ENCODE measurements around the gene TMPRSS7. TPM values are rescaled to one million over a fixed set of nuclear protein-coding genes. Genes with fewer than 3 reads are reported as not detected.

The TMPRSS7 gene, protein sequence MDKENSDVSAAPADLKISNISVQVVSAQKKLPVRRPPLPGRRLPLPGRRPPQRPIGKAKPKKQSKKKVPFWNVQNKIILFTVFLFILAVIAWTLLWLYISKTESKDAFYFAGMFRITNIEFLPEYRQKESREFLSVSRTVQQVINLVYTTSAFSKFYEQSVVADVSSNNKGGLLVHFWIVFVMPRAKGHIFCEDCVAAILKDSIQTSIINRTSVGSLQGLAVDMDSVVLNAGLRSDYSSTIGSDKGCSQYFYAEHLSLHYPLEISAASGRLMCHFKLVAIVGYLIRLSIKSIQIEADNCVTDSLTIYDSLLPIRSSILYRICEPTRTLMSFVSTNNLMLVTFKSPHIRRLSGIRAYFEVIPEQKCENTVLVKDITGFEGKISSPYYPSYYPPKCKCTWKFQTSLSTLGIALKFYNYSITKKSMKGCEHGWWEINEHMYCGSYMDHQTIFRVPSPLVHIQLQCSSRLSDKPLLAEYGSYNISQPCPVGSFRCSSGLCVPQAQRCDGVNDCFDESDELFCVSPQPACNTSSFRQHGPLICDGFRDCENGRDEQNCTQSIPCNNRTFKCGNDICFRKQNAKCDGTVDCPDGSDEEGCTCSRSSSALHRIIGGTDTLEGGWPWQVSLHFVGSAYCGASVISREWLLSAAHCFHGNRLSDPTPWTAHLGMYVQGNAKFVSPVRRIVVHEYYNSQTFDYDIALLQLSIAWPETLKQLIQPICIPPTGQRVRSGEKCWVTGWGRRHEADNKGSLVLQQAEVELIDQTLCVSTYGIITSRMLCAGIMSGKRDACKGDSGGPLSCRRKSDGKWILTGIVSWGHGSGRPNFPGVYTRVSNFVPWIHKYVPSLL
- not detected in 2 replicates for total RNA-seq (2012; rRNA removed)

- Histone ChIP-seq H3K27me3 (ENCODE audit: control insufficient read depth, insufficient read depth, low read length) (no peaks in the 10 kb centered on the region), H3K36me3 (ENCODE audit: insufficient read depth, low read length) (no peaks in the 10 kb centered on the region), H3K4me2 (ENCODE audit: low read length) (no peak within 1 kb of the TSS), H3K4me3 (ENCODE audit: low read length) (no peak within 1 kb of the TSS), H3K9ac (ENCODE audit: low read depth, low read length) (no peak within 1 kb of the TSS), H3K4me1 (ENCODE audit: control insufficient read depth, insufficient read depth, low read length) (peaks cover 9% of the 10 kb centered on the region), H3K9me3 (replicated peaks; ENCODE audit: low read length) (no peaks in the 10 kb centered on the region)
Measured at GRCh38 chr3:112034436-112034835, at the start of gene TMPRSS7. Gene TMPRSS7 (plus strand): TSS chr3:112034736. CDS start chr3:112034846, 110 bp downstream.

GRCh38 chr3:111986800-111987199 is 47.7 kb upstream of the TMPRSS7 start:
- no peak overlapping the region for H3K9ac ChIP-seq (ENCODE audit: low read depth, low read length)
- H3K4me2 ChIP-seq (ENCODE audit: low read length), result no peak overlapping the region
- H3K36me3 ChIP-seq (ENCODE audit: insufficient read depth, low read length), result peaks cover 21% of the 10 kb centered on the region
- peaks cover 1% of the 10 kb centered on the region for H3K4me1 ChIP-seq (ENCODE audit: control insufficient read depth, insufficient read depth, low read length)
- H3K4me3 ChIP-seq (ENCODE audit: low read length), result no peak overlapping the region
- no peaks in the 10 kb centered on the region for H3K27me3 ChIP-seq (ENCODE audit: control insufficient read depth, insufficient read depth, low read length)
- no peaks in the 10 kb centered on the region for H3K9me3 ChIP-seq (replicated peaks; ENCODE audit: low read length)

DNA sequence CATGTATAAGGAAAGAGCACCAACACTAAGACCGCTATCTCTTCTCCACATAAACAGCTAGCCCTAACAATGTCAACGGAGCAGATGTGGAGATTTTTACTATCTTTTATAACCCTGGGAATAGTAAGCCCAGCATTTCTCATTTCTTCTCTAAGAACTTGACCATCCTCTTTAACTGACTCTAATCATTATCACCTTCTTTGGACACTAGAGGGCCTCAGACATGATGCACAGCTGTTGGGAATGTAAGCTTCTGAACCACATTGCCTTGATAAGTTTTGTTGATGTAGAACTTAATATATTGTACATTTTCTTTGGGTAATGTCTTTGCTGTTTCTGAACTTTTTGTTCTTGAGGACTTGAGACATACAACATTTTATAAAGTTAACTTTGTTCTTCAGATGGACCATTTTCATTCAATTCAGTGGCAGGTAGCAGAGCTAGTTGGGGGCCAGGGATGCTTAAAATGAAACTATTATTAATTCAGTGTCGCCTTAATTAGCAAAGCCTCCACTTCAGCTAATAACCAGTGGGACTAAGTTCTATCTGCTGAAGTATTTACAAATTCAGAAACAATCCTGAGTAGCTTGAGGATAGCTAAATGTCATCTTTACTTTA is 45.4 kb upstream of the TMPRSS7 start:
- H3K27me3 ChIP-seq (ENCODE audit: control insufficient read depth, insufficient read depth, low read length), result no peaks in the 10 kb centered on the region
- H3K4me3 ChIP-seq (ENCODE audit: low read length), result no peak overlapping the region
- H3K4me1 ChIP-seq (ENCODE audit: control insufficient read depth, insufficient read depth, low read length), result no peaks in the 10 kb centered on the region
- peaks cover 29% of the 10 kb centered on the region for H3K36me3 ChIP-seq (ENCODE audit: insufficient read depth, low read length)
- no peak overlapping the region for H3K9ac ChIP-seq (ENCODE audit: low read depth, low read length)
- H3K9me3 ChIP-seq (replicated peaks; ENCODE audit: low read length), result no peaks in the 10 kb centered on the region
- H3K4me2 ChIP-seq (ENCODE audit: low read length), result no peak overlapping the region

DNA sequence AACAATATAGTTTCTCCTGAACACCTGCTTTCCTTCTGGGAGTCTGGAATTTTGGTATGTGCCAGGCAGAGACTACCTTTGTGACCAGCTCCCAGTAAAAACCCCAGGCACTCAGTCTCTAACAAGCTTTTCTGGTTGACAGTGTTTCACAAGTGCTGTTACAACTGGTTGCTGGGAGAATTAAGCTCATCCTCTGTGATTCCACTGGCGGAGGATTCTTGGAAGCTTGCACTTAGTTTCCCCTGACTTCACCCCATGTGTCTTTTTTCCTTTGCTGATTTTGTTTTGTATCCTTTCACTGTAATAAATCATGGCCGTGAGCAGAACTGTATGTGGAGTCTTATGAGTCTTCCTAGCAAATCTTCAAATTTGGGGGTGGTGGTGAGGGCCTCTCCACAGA is 41.5 kb upstream of the TMPRSS7 start:
- no peak overlapping the region for H3K9ac ChIP-seq (ENCODE audit: low read depth, low read length)
- H3K9me3 ChIP-seq (replicated peaks; ENCODE audit: low read length), result no peaks in the 10 kb centered on the region
- H3K4me1 ChIP-seq (ENCODE audit: control insufficient read depth, insufficient read depth, low read length), result no peaks in the 10 kb centered on the region
- no peak overlapping the region for H3K4me3 ChIP-seq (ENCODE audit: low read length)
- no peaks in the 10 kb centered on the region for H3K27me3 ChIP-seq (ENCODE audit: control insufficient read depth, insufficient read depth, low read length)
- H3K4me2 ChIP-seq (ENCODE audit: low read length), result no peak overlapping the region
- peaks cover 17% of the 10 kb centered on the region for H3K36me3 ChIP-seq (ENCODE audit: insufficient read depth, low read length)

GRCh38 chr3:111998636-111999483 is 35.7 kb upstream of the TMPRSS7 start, which contains the start of gene TAGLN3:
Gene TAGLN3 (plus strand): TSS chr3:111998922. CDS start chr3:111999423, 501 bp downstream.
- Histone ChIP-seq H3K9me3 (replicated peaks; ENCODE audit: low read length) (no peaks in the 10 kb centered on the region), H3K4me3 (ENCODE audit: low read length) (peak within 1 kb of the TSS; percentile 66), H3K4me1 (ENCODE audit: control insufficient read depth, insufficient read depth, low read length) (peaks cover 27% of the 10 kb centered on the region), H3K27me3 (ENCODE audit: control insufficient read depth, insufficient read depth, low read length) (peaks cover 3% of the 10 kb centered on the region), H3K36me3 (ENCODE audit: insufficient read depth, low read length) (no peaks in the 10 kb centered on the region), H3K4me2 (ENCODE audit: low read length) (peak within 1 kb of the TSS; percentile 89), H3K9ac (ENCODE audit: low read depth, low read length) (peak within 1 kb of the TSS; percentile 20)

- no peaks in the 10 kb centered on the region for H3K36me3 ChIP-seq (ENCODE audit: insufficient read depth, low read length)
- H3K27me3 ChIP-seq (ENCODE audit: control insufficient read depth, insufficient read depth, low read length), result peaks cover 3% of the 10 kb centered on the region
- no peaks in the 10 kb centered on the region for H3K9me3 ChIP-seq (replicated peaks; ENCODE audit: low read length)
- H3K4me2 ChIP-seq (ENCODE audit: low read length), result peak overlapping the region; percentile 89
- peaks cover 28% of the 10 kb centered on the region for H3K4me1 ChIP-seq (ENCODE audit: control insufficient read depth, insufficient read depth, low read length)
- peak overlapping the region; percentile 66 for H3K4me3 ChIP-seq (ENCODE audit: low read length)
- H3K9ac ChIP-seq (ENCODE audit: low read depth, low read length), result no peak overlapping the region
Measured at GRCh38 chr3:111999484-112000324, 34.8 kb upstream of the TMPRSS7 start.

GRCh38 chr3:112000367-112000771 is 34.2 kb upstream of the TMPRSS7 start:
- H3K27me3 ChIP-seq (ENCODE audit: control insufficient read depth, insufficient read depth, low read length), result peaks cover 3% of the 10 kb centered on the region
- H3K9me3 ChIP-seq (replicated peaks; ENCODE audit: low read length), result no peaks in the 10 kb centered on the region
- no peak overlapping the region for H3K4me2 ChIP-seq (ENCODE audit: low read length)
- peaks cover 35% of the 10 kb centered on the region for H3K4me1 ChIP-seq (ENCODE audit: control insufficient read depth, insufficient read depth, low read length)
- no peak overlapping the region for H3K4me3 ChIP-seq (ENCODE audit: low read length)
- no peak overlapping the region for H3K9ac ChIP-seq (ENCODE audit: low read depth, low read length)
- no peaks in the 10 kb centered on the region for H3K36me3 ChIP-seq (ENCODE audit: insufficient read depth, low read length)

DNA sequence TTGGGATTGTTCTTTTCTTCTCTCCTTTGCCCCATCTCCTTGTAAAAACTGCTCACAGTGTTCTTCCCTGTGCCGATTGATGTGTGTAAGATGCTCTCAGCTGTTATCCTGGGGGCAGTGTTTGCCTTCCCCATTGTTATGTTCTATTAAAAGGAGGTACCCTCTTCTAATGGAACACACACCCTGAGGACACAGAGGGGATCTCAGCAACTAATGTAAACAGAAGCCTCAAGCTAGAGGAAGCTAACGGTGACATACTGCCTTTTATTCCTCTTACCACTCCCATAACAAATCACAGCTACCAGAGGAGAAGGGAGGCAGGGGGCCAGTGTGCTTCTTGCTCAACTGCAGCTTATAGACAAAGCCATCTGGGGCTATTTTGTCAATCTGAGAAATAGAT is 33.6 kb upstream of the TMPRSS7 start:
- Histone ChIP-seq H3K4me3 (ENCODE audit: low read length) (no peak overlapping the region), H3K4me1 (ENCODE audit: control insufficient read depth, insufficient read depth, low read length) (peaks cover 36% of the 10 kb centered on the region), H3K9me3 (replicated peaks; ENCODE audit: low read length) (no peaks in the 10 kb centered on the region), H3K4me2 (ENCODE audit: low read length) (no peak overlapping the region), H3K36me3 (ENCODE audit: insufficient read depth, low read length) (no peaks in the 10 kb centered on the region), H3K27me3 (ENCODE audit: control insufficient read depth, insufficient read depth, low read length) (peaks cover 3% of the 10 kb centered on the region), H3K9ac (ENCODE audit: low read depth, low read length) (no peak overlapping the region)

DNA sequence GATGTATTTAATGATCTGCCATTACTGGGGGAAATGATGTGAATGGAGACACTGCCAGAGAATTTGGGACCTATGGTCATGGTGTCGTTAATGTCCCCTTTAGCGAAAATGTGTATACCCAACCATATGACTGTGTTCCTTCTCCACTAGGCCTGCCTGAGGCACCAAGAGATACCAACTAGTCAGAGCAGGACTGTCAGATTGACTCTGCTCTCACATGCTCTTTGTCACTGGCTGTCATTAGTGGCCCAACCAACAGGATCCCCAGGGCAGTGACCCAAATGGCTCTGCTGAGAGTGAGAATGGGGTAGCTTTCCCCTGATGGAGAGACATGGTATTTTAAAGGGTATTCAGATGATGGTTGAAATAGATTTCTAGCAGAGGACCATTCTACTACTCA is 33.0 kb upstream of the TMPRSS7 start:
- Histone ChIP-seq H3K27me3 (ENCODE audit: control insufficient read depth, insufficient read depth, low read length) (peaks cover 3% of the 10 kb centered on the region), H3K4me2 (ENCODE audit: low read length) (no peak overlapping the region), H3K9ac (ENCODE audit: low read depth, low read length) (no peak overlapping the region), H3K9me3 (replicated peaks; ENCODE audit: low read length) (no peaks in the 10 kb centered on the region), H3K4me1 (ENCODE audit: control insufficient read depth, insufficient read depth, low read length) (peaks cover 36% of the 10 kb centered on the region), H3K36me3 (ENCODE audit: insufficient read depth, low read length) (no peaks in the 10 kb centered on the region), H3K4me3 (ENCODE audit: low read length) (no peak overlapping the region)
